ENCODE data around the gene PAK2.
"Not testable (repeated sequence)": the region's sequence is repeated elsewhere in the genome, so short reads cannot be mapped to it uniquely, and the experiment has no call there.

The PAK2 gene

DNA sequence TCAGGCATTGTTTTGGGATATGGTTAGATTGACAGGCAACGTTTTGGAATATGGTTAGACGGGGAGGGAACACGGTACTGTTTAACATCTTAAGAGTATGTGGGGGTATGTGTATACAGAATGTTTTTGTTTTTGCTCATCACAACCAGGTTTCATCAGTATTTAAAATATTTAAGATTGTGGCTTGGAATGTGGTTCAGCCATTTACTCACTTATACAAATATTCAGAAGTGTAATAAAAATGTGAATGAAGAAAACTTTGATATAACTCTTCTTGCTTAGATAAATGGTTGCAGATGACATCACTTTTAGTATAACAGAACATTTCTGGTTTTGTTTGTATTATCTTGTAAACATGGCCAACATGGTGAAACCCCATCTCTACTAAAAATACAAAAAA, 3.9 kb upstream of the PAK2 start:
- no peak for TF ChIP-seq POLR2AphosphoS5 (IDR thresholded peaks at IDR 0.05; ENCODE audit: low read depth, low read length)
- TF ChIP-seq POU2F2 (IDR thresholded peaks at IDR 0.05; ENCODE audit: low read depth, low read length), result no peak
- no peak for TF ChIP-seq POLR2A (IDR thresholded peaks at IDR 0.05; ENCODE audit: low read depth, low read length)
- no peak for TF ChIP-seq PAX5 (IDR thresholded peaks at IDR 0.05; ENCODE audit: insufficient read depth, low read length, severe bottlenecking)
- no peak for TF ChIP-seq SPI1 (IDR thresholded peaks at IDR 0.05; ENCODE audit: low read depth, low read length)
- TF ChIP-seq TAF1 (IDR thresholded peaks at IDR 0.05; ENCODE audit: low read depth, low read length), result no peak
- DNase-seq (ENCODE audit: insufficient read length, low spot score) (no peak), FAIRE-seq (no peak)

DNA sequence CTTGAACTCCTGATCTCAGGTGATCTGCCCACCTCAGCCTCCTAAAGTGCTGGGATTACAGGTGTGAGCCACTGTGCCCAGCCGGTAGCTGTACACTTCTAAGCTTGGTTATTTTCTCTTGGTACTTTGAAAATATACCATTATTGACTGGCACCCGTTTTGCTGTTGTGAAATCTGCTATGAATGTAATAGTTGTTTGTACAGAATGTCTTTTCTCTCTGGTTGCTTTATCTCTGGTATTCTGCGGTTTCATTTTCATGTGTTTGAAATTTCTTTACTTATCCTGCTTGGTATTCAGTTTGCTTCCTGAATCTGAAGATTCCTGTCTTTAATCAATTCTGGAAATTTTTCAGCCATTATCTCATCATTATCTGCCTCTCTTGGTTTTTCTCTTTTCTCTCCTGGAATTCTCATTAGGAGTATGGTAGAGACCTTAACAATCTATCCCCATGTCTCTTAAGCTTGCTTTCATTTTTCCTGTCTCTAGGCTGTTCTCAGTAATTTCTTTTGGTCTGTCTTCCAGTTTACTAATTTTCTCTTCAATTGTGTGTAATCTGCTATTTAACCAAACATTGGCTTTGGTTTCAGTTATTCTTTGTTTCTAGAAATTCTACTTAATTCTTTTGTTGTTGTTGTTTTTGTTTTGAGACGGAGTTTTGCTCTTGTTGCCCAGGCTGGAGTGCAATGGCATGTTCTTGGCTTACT, 2.8 kb upstream of the PAK2 start:
- no peak for TF ChIP-seq SPI1 (IDR thresholded peaks at IDR 0.05; ENCODE audit: low read depth, low read length)
- TF ChIP-seq PAX5 (IDR thresholded peaks at IDR 0.05; ENCODE audit: insufficient read depth, low read length, severe bottlenecking), result no peak
- no peak for TF ChIP-seq POU2F2 (IDR thresholded peaks at IDR 0.05; ENCODE audit: low read depth, low read length)
- FAIRE-seq (no peak), DNase-seq (ENCODE audit: insufficient read length, low spot score) (no peak)

GRCh38 chr3:196737655-196738054, 2.0 kb upstream of the PAK2 start:
- DNase-seq (ENCODE audit: insufficient read length, low spot score) (no peak), FAIRE-seq (no peak)
- no peak for TF ChIP-seq TAF1 (IDR thresholded peaks at IDR 0.05; ENCODE audit: low read depth, low read length)
- no peak for TF ChIP-seq POLR2A (IDR thresholded peaks at IDR 0.05; ENCODE audit: low read depth, low read length)

DNA sequence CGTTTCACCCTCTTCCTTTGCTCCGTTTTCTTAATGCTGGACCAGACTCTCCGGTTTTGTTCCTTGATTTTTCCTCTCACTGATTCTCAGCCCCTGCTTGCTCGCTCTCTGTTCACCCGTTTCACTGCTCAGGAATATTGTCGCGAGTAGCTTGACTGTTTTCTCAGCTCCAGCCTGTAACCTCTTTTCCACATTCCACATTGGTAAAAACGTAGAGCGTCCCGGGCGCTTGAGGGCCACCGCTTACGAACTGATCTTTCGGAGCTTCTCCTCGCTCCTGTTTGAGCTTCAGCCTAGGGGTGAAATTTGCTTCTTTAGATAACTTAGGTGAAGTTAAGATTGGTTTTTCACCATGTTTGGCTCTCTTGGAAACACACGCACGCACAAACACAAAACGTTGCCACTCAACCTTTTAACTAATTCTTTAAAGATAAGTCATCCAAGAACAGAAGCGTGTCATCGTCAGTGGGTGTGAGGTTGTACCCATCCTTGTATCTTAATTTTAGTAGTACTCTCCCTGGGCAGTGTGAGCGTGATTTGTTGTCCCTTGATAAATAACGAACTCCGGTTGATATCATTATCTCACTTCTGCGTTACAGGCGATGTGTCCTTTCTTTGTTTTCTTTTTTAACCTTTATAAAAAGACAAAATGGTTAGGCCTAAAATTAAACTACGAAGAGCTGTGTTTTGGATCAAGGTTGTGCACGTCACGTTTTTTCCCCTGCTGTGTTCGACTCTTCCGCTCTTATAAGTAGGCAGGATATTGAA, 1.0 kb downstream of the PAK2 start:
- no peak for TF ChIP-seq TAF1 (IDR thresholded peaks at IDR 0.05; ENCODE audit: low read depth, low read length)
- TF ChIP-seq PAX5 (IDR thresholded peaks at IDR 0.05; ENCODE audit: insufficient read depth, low read length, severe bottlenecking), result no peak
- no peak for TF ChIP-seq POLR2AphosphoS5 (IDR thresholded peaks at IDR 0.05; ENCODE audit: low read depth, low read length)
- TF ChIP-seq POU2F2 (IDR thresholded peaks at IDR 0.05; ENCODE audit: low read depth, low read length), result no peak
- TF ChIP-seq POLR2A (IDR thresholded peaks at IDR 0.05; ENCODE audit: low read depth, low read length), result no peak
- no peak for DNase-seq (ENCODE audit: insufficient read length, low spot score)
- peak; percentile 48 for FAIRE-seq

GRCh38 chr3:196741249-196741889, 1.7 kb downstream of the PAK2 start:
- TF ChIP-seq POLR2AphosphoS5 (IDR thresholded peaks at IDR 0.05; ENCODE audit: low read depth, low read length), result no peak
- no peak for TF ChIP-seq PAX5 (IDR thresholded peaks at IDR 0.05; ENCODE audit: insufficient read depth, low read length, severe bottlenecking)
- TF ChIP-seq TAF1 (IDR thresholded peaks at IDR 0.05; ENCODE audit: low read depth, low read length), result no peak
- no peak for TF ChIP-seq POU2F2 (IDR thresholded peaks at IDR 0.05; ENCODE audit: low read depth, low read length)
- TF ChIP-seq POLR2A (IDR thresholded peaks at IDR 0.05; ENCODE audit: low read depth, low read length), result no peak
- TF ChIP-seq SPI1 (IDR thresholded peaks at IDR 0.05; ENCODE audit: low read depth, low read length), result no peak
- no peak for DNase-seq (ENCODE audit: insufficient read length, low spot score)
- peak; percentile 28 for FAIRE-seq

- FAIRE-seq, result not testable (repeated sequence)
These were observed 3.9 kb downstream of the PAK2 start for GRCh38 chr3:196743569-196743968.

GRCh38 chr3:196749125-196749524, 9.5 kb downstream of the PAK2 start:
- TF ChIP-seq SPI1 (IDR thresholded peaks at IDR 0.05; ENCODE audit: low read depth, low read length) (0 out of 2 replicates have a peak, but pooled peaks have one; percentile 36), POLR2A (IDR thresholded peaks at IDR 0.05; ENCODE audit: low read depth, low read length) (no peak)
- DNase-seq (ENCODE audit: insufficient read length, low spot score) (no peak), FAIRE-seq (peak; percentile 78)

More at GRCh38 chr3:196743569-196743968, 3.9 kb downstream of the PAK2 start:
- DNase-seq (ENCODE audit: insufficient read length, low spot score), result not testable (repeated sequence)

DNA sequence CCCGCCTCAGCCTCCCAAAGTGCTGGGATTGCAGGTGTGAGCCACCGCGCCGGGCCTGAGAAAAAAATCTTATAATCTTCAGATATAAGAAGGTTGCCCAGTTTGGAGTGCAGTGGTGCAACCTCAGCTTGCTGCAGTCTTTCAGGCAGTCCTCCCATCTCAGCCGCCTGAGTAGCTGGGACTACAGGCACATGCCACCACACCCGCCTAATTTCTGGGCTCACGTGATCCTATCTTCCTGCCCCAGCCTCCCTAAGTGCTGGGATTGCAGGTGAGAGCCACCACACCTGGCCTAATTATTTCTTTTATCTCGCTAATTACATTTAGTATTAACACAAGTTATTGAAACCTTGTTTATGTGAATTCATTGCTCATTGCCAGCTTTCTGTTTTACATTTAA, 13.5 kb downstream of the PAK2 start:
- DNase-seq (ENCODE audit: insufficient read length, low spot score), result no peak
- FAIRE-seq, result no peak
- no peak for TF ChIP-seq TAF1 (IDR thresholded peaks at IDR 0.05; ENCODE audit: low read depth, low read length)
- no peak for TF ChIP-seq POLR2A (IDR thresholded peaks at IDR 0.05; ENCODE audit: low read depth, low read length)
- no peak for TF ChIP-seq PAX5 (IDR thresholded peaks at IDR 0.05; ENCODE audit: insufficient read depth, low read length, severe bottlenecking)
- TF ChIP-seq POU2F2 (IDR thresholded peaks at IDR 0.05; ENCODE audit: low read depth, low read length), result no peak
- TF ChIP-seq SPI1 (IDR thresholded peaks at IDR 0.05; ENCODE audit: low read depth, low read length), result no peak
- no peak for TF ChIP-seq POLR2AphosphoS5 (IDR thresholded peaks at IDR 0.05; ENCODE audit: low read depth, low read length)

- no peak for DNase-seq (ENCODE audit: insufficient read length, low spot score)
- no peak for FAIRE-seq
- TF ChIP-seq POLR2A (IDR thresholded peaks at IDR 0.05; ENCODE audit: low read depth, low read length), result no peak
- no peak for TF ChIP-seq TAF1 (IDR thresholded peaks at IDR 0.05; ENCODE audit: low read depth, low read length)
- no peak for TF ChIP-seq SPI1 (IDR thresholded peaks at IDR 0.05; ENCODE audit: low read depth, low read length)
- TF ChIP-seq PAX5 (IDR thresholded peaks at IDR 0.05; ENCODE audit: insufficient read depth, low read length, severe bottlenecking), result no peak
- no peak for TF ChIP-seq POU2F2 (IDR thresholded peaks at IDR 0.05; ENCODE audit: low read depth, low read length)
- no peak for TF ChIP-seq POLR2AphosphoS5 (IDR thresholded peaks at IDR 0.05; ENCODE audit: low read depth, low read length)
These were observed 14.7 kb downstream of the PAK2 start for GRCh38 chr3:196754091-196754981.
